IMR-90 (cell line): ENCODE results near the gene FAM174C. TPM values are rescaled to one million over a fixed set of nuclear protein-coding genes. Genes with fewer than 3 reads are reported as not detected.

ENCODE experiments used
- ATAC-seq: fragments of 200-7000 bp; cut with Tn5 transposase; 2 replicates; pipeline ENCODE4 v1.9.1; 2020; ENCODE audit warnings: low read depth, mild to moderate bottlenecking, moderate library complexity
- BruUV-seq: library from RNA; stranded (reverse); fragments of 400-500 nt; replicated peaks from 2 replicates; lab custom pipeline; 2021; lab: Mats Ljungman, UMichigan
- CTCF ChIA-PET: fragments of 300-600 bp; formaldehyde crosslinking; extraction: SDS; loops from one replicate; lab custom pipeline; 2021; ENCODE audit warnings: antibody characterized with exemption; lab: Yijun Ruan, JAX
- POLR2A ChIA-PET: fragments of 300-600 bp; sonication (Branson Sonifier 250); formaldehyde crosslinking; loops from one replicate; lab custom pipeline; 2022; ENCODE audit warnings: antibody characterized with exemption; ENCODE audit not compliant: unreplicated experiment; lab: Charles Lee
- DNase-seq: peaks from one replicate; pipeline ENCODE4 v3.0.0; 2013
- H2AFZ ChIP-seq: replicated peaks from 2 replicates; pipeline ENCODE3; 2013; ENCODE audit warnings: low read length, mild to moderate bottlenecking; ENCODE audit not compliant: poor library complexity
- H2AK5ac ChIP-seq: 2 replicates; pipeline ENCODE4 v1.6.1; 2013; ENCODE audit warnings: low read depth, low read length, inconsistent platforms
- H2AK9ac ChIP-seq: replicated peaks from 2 replicates; pipeline ENCODE3; 2013; ENCODE audit warnings: mild to moderate bottlenecking, low read depth, low read length, moderate library complexity; ENCODE audit not compliant: poor library complexity
- H2BK120ac ChIP-seq: 2 replicates; pipeline ENCODE4 v1.6.1; 2013; ENCODE audit warnings: low read depth, low read length, inconsistent platforms
- H2BK15ac ChIP-seq: 3 replicates; pipeline ENCODE4 v1.6.1; 2013; ENCODE audit warnings: low read depth, low read length, inconsistent platforms
- H2BK20ac ChIP-seq: 2 replicates; pipeline ENCODE4 v1.6.1; 2013; ENCODE audit warnings: low read depth, mild to moderate bottlenecking, inconsistent platforms, low read length, moderate library complexity
- H2BK5ac ChIP-seq: 2 replicates; pipeline ENCODE4 v1.6.1; 2013; ENCODE audit warnings: mild to moderate bottlenecking, low read depth, low read length, inconsistent platforms; ENCODE audit not compliant: poor library complexity, severe bottlenecking
- H3K14ac ChIP-seq: replicated peaks from 2 replicates; pipeline ENCODE4 v1.6.1; 2013; ENCODE audit warnings: low read depth, low read length, inconsistent platforms
- H3K18ac ChIP-seq: 2 replicates; pipeline ENCODE4 v1.6.1; 2013; ENCODE audit warnings: low read depth, low read length, control low read depth
- H3K23ac ChIP-seq: 2 replicates; pipeline ENCODE4 v1.6.1; 2013; ENCODE audit warnings: low read depth, low read length, inconsistent platforms
- H3K27ac ChIP-seq: 2 replicates; pipeline ENCODE4 v1.5.1; 2013; ENCODE audit warnings: mild to moderate bottlenecking, control low read depth, low read length; ENCODE audit not compliant: insufficient read depth
- H3K27me3 ChIP-seq: 2 replicates; pipeline ENCODE4 v1.6.1; 2013; ENCODE audit warnings: low read length; ENCODE audit not compliant: control insufficient read depth, insufficient read depth
- H3K36me3 ChIP-seq: 2 replicates; pipeline ENCODE4 v1.6.1; 2013; ENCODE audit warnings: low read length, mixed read lengths; ENCODE audit not compliant: control insufficient read depth, insufficient read depth
- H3K4ac ChIP-seq: 2 replicates; pipeline ENCODE4 v1.6.1; 2013; ENCODE audit warnings: low read depth, low read length, inconsistent platforms
- H3K4me1 ChIP-seq: 2 replicates; pipeline ENCODE4 v1.6.1; 2013; ENCODE audit warnings: low read length, mixed read lengths; ENCODE audit not compliant: control insufficient read depth, insufficient read depth
- H3K4me2 ChIP-seq: 2 replicates; pipeline ENCODE4 v1.6.1; 2013; ENCODE audit warnings: low read depth, mild to moderate bottlenecking, control low read depth, low read length, moderate library complexity
- H3K4me3 ChIP-seq: 2 replicates; pipeline ENCODE4 v1.5.1; 2013; ENCODE audit warnings: low read depth, mild to moderate bottlenecking, control low read depth, low read length, moderate library complexity; ENCODE audit not compliant: insufficient read depth
- H3K56ac ChIP-seq: 2 replicates; pipeline ENCODE4 v1.6.1; 2013; ENCODE audit warnings: low read length, inconsistent platforms; ENCODE audit not compliant: insufficient read depth; ENCODE audit errors: extremely low read depth
- H3K79me1 ChIP-seq, 2 experiments: 2 replicates each; pipeline ENCODE4 v1.6.1; 2013; ENCODE audit warnings: low read length in 2 of 2, inconsistent platforms in 1 of 2, low read depth in 1 of 2
- H3K9ac ChIP-seq: 2 replicates; pipeline ENCODE4 v1.6.1; 2013; ENCODE audit warnings: low read depth, low read length, control low read depth
- H3K9me1 ChIP-seq: 2 replicates; pipeline ENCODE4 v1.6.1; 2013; ENCODE audit warnings: low read length, inconsistent platforms; ENCODE audit not compliant: insufficient read depth
- H3K9me3 ChIP-seq: 2 replicates; pipeline ENCODE4 v1.6.1; 2013; ENCODE audit warnings: low read length; ENCODE audit not compliant: control insufficient read depth, insufficient read depth
- H4K20me1 ChIP-seq: 2 replicates; pipeline ENCODE4 v1.6.1; 2013; ENCODE audit warnings: low read length, inconsistent platforms; ENCODE audit not compliant: insufficient read depth
- H4K5ac ChIP-seq: 2 replicates; pipeline ENCODE4 v1.6.1; 2013; ENCODE audit warnings: mild to moderate bottlenecking, low read depth, low read length, control low read depth
- H4K8ac ChIP-seq, 2 experiments: 2 replicates each; pipeline ENCODE4 v1.6.1; 2013; ENCODE audit warnings: low read depth in 2 of 2, low read length in 2 of 2, control low read depth in 1 of 2, inconsistent platforms in 1 of 2
- H4K91ac ChIP-seq: 2 replicates; pipeline ENCODE4 v1.6.1; 2013; ENCODE audit warnings: low read depth, low read length, inconsistent platforms; ENCODE audit not compliant: insufficient read depth
- BHLHE40 ChIP-seq: fragments of 150-350 bp; IDR thresholded peaks from 2 replicates; pipeline ENCODE4 v1.6.1; 2016; ENCODE audit warnings: mild to moderate bottlenecking, low read depth, low read length
- CEBPB ChIP-seq: IDR thresholded peaks from 2 replicates; pipeline ENCODE4 v1.6.1; 2012; ENCODE audit warnings: low read depth, low read length, improper control_type of control experiment
- CHD1 ChIP-seq: IDR thresholded peaks from 2 replicates; pipeline ENCODE4 v1.6.1; 2012; ENCODE audit warnings: low read depth, low read length, improper control_type of control experiment
- FOS ChIP-seq: fragments of 150-350 bp; IDR thresholded peaks from 2 replicates; pipeline ENCODE4 v1.6.1; 2016; ENCODE audit warnings: low read depth, low read length
- MAFK ChIP-seq: IDR thresholded peaks from 2 replicates; pipeline ENCODE4 v1.6.1; 2012; ENCODE audit warnings: low read depth, low read length, improper control_type of control experiment
- MAZ ChIP-seq: IDR thresholded peaks from 2 replicates; pipeline ENCODE4 v1.6.1; 2012; ENCODE audit warnings: low read depth, mild to moderate bottlenecking, low read length, improper control_type of control experiment, moderate library complexity, borderline replicate concordance
- MXI1 ChIP-seq: IDR thresholded peaks from 2 replicates; pipeline ENCODE4 v1.6.1; 2012; ENCODE audit warnings: low read depth, mild to moderate bottlenecking, low read length, moderate library complexity, borderline replicate concordance
- NFE2L2 ChIP-seq: fragments of 150-350 bp; IDR thresholded peaks from 2 replicates; pipeline ENCODE4 v1.6.1; 2016; ENCODE audit warnings: low read depth, mild to moderate bottlenecking, low read length
- POLR2A ChIP-seq: IDR thresholded peaks from 2 replicates; pipeline ENCODE4 v1.6.1; 2012; ENCODE audit warnings: mild to moderate bottlenecking, low read depth, low read length
- RAD21 ChIP-seq: IDR thresholded peaks from 2 replicates; pipeline ENCODE4 v1.6.1; 2012; ENCODE audit warnings: low read length, improper control_type of control experiment
- RCOR1 ChIP-seq: IDR thresholded peaks from 2 replicates; pipeline ENCODE4 v1.6.1; 2012; ENCODE audit warnings: mild to moderate bottlenecking, low read length, improper control_type of control experiment; ENCODE audit not compliant: insufficient replicate concordance
- RFX5 ChIP-seq: IDR thresholded peaks from 2 replicates; pipeline ENCODE4 v1.8.0; 2012; ENCODE audit warnings: low read depth, mild to moderate bottlenecking, low read length, moderate library complexity
- WGBS, 2 experiments: methylation state at CpG; one replicate each; pipeline versions ENCODE4 v1.1.5 to v1.1.7; 2013; ENCODE audit warnings: missing lambda C conversion rate in 2 of 2; ENCODE audit not compliant: insufficient read length in 1 of 2; ENCODE audit errors: extremely low coverage in 2 of 2; 5-methylcytosine and 5-hydroxymethylcytosine counted together
- dilution Hi-C: fragments of 300-500 bp; cut with HindIII; formaldehyde crosslinking; loops from one replicate; pipeline ENCODE4 v1.14.3; 2018; ENCODE audit warnings: low sequenced_read_pairs; ENCODE audit not compliant: unreplicated experiment
- in situ Hi-C: fragments of 300-500 bp; cut with MboI; formaldehyde crosslinking; loops from 3 replicates; pipeline ENCODE4 v1.14.3; 2019; ENCODE audit warnings: low sequenced_read_pairs, inconsistent platforms, mixed read lengths
- intact Hi-C: fragments of 100-400 bp; cut with micrococcal nuclease; formaldehyde crosslinking; loops from 2 replicates; pipeline ENCODE4 v1.10.0; 2022
- polyA plus RNA-seq, 3 experiments: library from polyadenylated mRNA; depleted of rRNA; stranded (reverse); fragments of >200 nt; gene quantifications; 2 replicates each; pipeline ENCODE4 v1.2.3, GENCODE V29; 2012; ENCODE audit warnings: low replicate concordance in 1 of 3
- total RNA-seq: library from RNA; depleted of rRNA; stranded (reverse); fragments of >200 nt; gene quantifications from 2 replicates; pipeline ENCODE4 v1.2.3, GENCODE V29; 2012
- TF ChIP-seq, protein P1 (sequence below): conservative IDR thresholded peaks from 2 replicates; pipeline ENCODE4 v1.5.1; 2012; ENCODE audit warnings: mild to moderate bottlenecking, low read depth, low read length, improper control_type of control experiment

The FAM174C gene
- total and polyA plus RNA-seq, 2 of the 4 experiments (the other 2 are of a cell fraction), result 7.5 to 61.8 TPM

DNA sequence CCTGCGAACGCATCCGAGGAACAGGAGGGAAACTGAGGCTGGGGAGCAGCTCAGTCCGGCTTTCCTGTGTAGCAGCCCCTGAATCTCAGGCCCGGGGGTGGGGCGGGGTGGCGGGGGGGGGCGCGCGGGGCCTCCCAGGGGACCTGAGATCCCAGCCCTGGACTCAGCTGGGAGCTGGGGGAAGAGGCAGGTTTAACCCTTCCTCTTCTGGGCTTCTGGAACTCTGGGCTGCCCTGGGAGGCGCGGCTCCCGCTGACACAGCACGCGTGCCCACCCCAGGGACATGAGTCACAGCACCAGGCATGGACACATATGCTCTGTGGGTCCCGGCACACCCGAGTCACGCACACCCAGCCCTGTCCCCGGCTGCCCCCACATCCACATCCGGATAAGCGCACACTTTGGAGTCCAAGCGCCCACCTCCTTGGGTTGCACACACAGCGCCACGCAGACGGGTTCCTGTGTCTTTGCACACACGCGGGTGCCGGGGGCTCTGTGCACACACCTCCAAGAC, 9.7 kb upstream of the FAM174C start:
- H4K91ac ChIP-seq, result peak overlapping the region; percentile 98
- ATAC-seq, result peak; percentile 2
- CTCF ChIA-PET, result interaction anchor here (0.5 to 3.5 kb wide), 2 partner anchors 22 to 336 kb away, joined by 3 to 64 read pairs; no protein-coding TSS in a partner anchor
- peak overlapping the region; percentile 79 for H4K5ac ChIP-seq
- H3K4ac ChIP-seq, result peak overlapping the region; percentile 99
- H3K14ac ChIP-seq, result peak overlapping the region; percentile 93
- peaks cover 11% of the 10 kb centered on the region for H3K9me1 ChIP-seq
- peak overlapping the region; percentile 89 to 96 for H4K8ac ChIP-seq
- peak overlapping the region; percentile 83 for H3K18ac ChIP-seq
- intact Hi-C loops (loop anchor here (1.0 to 2.0 kb wide), 4 partner anchors 12 to 45 kb away; partner anchors contain the start of gene MIDN), dilution Hi-C loops (no loop called here), in situ Hi-C loops (no loop called here)
- DNase-seq, result peak; percentile 80
- peak; percentile 58; the same call in 1 of the 2 replicates for TF ChIP-seq MAFK
- peak; percentile 12 for TF ChIP-seq MAZ
- peak; percentile 90 for TF ChIP-seq BHLHE40
- TF ChIP-seq RFX5, result no peak
- peak; percentile 10; the same call in 1 of the 2 replicates for TF ChIP-seq RAD21
- TF ChIP-seq POLR2A, result no peak
- no peak for TF ChIP-seq CEBPB
- TF ChIP-seq, protein P1, sequence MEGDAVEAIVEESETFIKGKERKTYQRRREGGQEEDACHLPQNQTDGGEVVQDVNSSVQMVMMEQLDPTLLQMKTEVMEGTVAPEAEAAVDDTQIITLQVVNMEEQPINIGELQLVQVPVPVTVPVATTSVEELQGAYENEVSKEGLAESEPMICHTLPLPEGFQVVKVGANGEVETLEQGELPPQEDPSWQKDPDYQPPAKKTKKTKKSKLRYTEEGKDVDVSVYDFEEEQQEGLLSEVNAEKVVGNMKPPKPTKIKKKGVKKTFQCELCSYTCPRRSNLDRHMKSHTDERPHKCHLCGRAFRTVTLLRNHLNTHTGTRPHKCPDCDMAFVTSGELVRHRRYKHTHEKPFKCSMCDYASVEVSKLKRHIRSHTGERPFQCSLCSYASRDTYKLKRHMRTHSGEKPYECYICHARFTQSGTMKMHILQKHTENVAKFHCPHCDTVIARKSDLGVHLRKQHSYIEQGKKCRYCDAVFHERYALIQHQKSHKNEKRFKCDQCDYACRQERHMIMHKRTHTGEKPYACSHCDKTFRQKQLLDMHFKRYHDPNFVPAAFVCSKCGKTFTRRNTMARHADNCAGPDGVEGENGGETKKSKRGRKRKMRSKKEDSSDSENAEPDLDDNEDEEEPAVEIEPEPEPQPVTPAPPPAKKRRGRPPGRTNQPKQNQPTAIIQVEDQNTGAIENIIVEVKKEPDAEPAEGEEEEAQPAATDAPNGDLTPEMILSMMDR, result no peak
- no peak for TF ChIP-seq CHD1
- 0 out of 2 replicates have a peak, but pooled peaks have one; percentile 25 for TF ChIP-seq NFE2L2
- peak; percentile 59 for TF ChIP-seq FOS
- TF ChIP-seq RCOR1, result no peak
- peak; percentile 37; the same call in 1 of the 2 replicates for TF ChIP-seq MXI1
- peak overlapping the region; percentile 63 for H3K9ac ChIP-seq
- no peaks in the 10 kb centered on the region for H3K27me3 ChIP-seq
- H2BK5ac ChIP-seq, result peak overlapping the region; percentile 99
- H2BK15ac ChIP-seq, result peak overlapping the region; percentile 90; the same call in 1 of the 3 replicates
- H2AFZ ChIP-seq, result peak overlapping the region; percentile 87
- H4K20me1 ChIP-seq, result peaks cover 26% of the 10 kb centered on the region
- H3K27ac ChIP-seq, result peak overlapping the region; percentile 93
- H3K56ac ChIP-seq, result peak overlapping the region; percentile 86
- H2AK5ac ChIP-seq, result peak overlapping the region; percentile 99
- no peaks in the 10 kb centered on the region; the same call in 1 of the 2 replicates for H3K36me3 ChIP-seq
- H3K4me2 ChIP-seq, result peak overlapping the region; percentile 87
- WGBS, 2 experiments, result 0% methylated on average over 8 of the region's 28 CpGs; no CpG with 5 or more reads in 1 of the 2 experiments
- BruUV-seq, result no TSS peak
- H3K4me1 ChIP-seq, result peaks cover 49% of the 10 kb centered on the region
- H2BK120ac ChIP-seq, result peak overlapping the region; percentile 96
- POLR2A ChIA-PET, result interaction anchor here (0.6 to 1.8 kb wide), 3 partner anchors 10 to 146 kb away, joined by 4 to 24 read pairs (median 16); no protein-coding TSS in a partner anchor
- H3K4me3 ChIP-seq, result peak overlapping the region; percentile 33
- peak overlapping the region; percentile 92 for H2BK20ac ChIP-seq
- H3K79me1 ChIP-seq, result peaks cover 5 to 62% of the 10 kb centered on the region in 2 experiments; a peak in 3 of 4 replicates
- no peaks in the 10 kb centered on the region for H3K9me3 ChIP-seq
- peak overlapping the region; percentile 93 for H2AK9ac ChIP-seq
- peak overlapping the region; percentile 93 for H3K23ac ChIP-seq
